OCI-LY7 (cell line): ENCODE results near the gene OR2A5. TPM values are rescaled to one million over a fixed set of nuclear protein-coding genes. Genes with fewer than 3 reads are reported as not detected.

Experiments
- BruUV-seq: library from RNA; stranded (reverse); fragments of 400-500 nt; replicated peaks from 2 replicates; lab custom pipeline; 2021; lab: Mats Ljungman, UMichigan
- CTCF ChIA-PET: fragments of 300-600 bp; sonication (Branson Sonifier 250); formaldehyde crosslinking; loops from one replicate; lab custom pipeline; 2022; ENCODE audit warnings: antibody characterized with exemption; ENCODE audit not compliant: unreplicated experiment; lab: Charles Lee
- POLR2A ChIA-PET: fragments of 300-600 bp; sonication (Branson Sonifier 250); formaldehyde crosslinking; loops from one replicate; lab custom pipeline; 2022; ENCODE audit warnings: antibody characterized with exemption; lab: Charles Lee
- DNase-seq: peaks from one replicate; pipeline ENCODE4 v3.0.0-alpha.2; 2015; ENCODE audit warnings: low spot score
- H2AFZ ChIP-seq: fragments of 200-600 bp; sonication (generic), shearing (Covaris generic); 2 replicates; pipeline ENCODE4 v1.6.1; 2014; ENCODE audit warnings: mild to moderate bottlenecking, antibody characterized with exemption, low read length, moderate library complexity
- H3K27ac ChIP-seq: fragments of 200-600 bp; sonication (generic); 2 replicates; pipeline ENCODE4 v1.5.1; 2014; ENCODE audit warnings: mixed run types, low read depth, mild to moderate bottlenecking, moderate library complexity, low read length, inconsistent platforms; ENCODE audit not compliant: poor library complexity, severe bottlenecking
- H3K36me3 ChIP-seq: fragments of 200-600 bp; sonication (generic); 2 replicates; pipeline ENCODE4 v1.6.1; 2014; ENCODE audit warnings: mild to moderate bottlenecking, antibody characterized with exemption, low read length, moderate library complexity, mixed read lengths; ENCODE audit not compliant: insufficient read depth
- H3K4me1 ChIP-seq: fragments of 200-600 bp; sonication (generic); 2 replicates; pipeline ENCODE4 v1.5.1; 2014; ENCODE audit warnings: mild to moderate bottlenecking, low read length; ENCODE audit not compliant: insufficient read depth, poor library complexity, severe bottlenecking
- H3K4me2 ChIP-seq: fragments of 200-600 bp; sonication (generic); 2 replicates; pipeline ENCODE4 v1.6.1; 2014; ENCODE audit warnings: mild to moderate bottlenecking, low read length
- H3K4me3 ChIP-seq: fragments of 200-600 bp; sonication (generic); 2 replicates; pipeline ENCODE4 v1.5.1; 2014; ENCODE audit warnings: mild to moderate bottlenecking, low read depth, low read length; ENCODE audit not compliant: poor library complexity, severe bottlenecking
- H3K79me2 ChIP-seq: fragments of 200-600 bp; sonication (generic); 2 replicates; pipeline ENCODE4 v1.6.1; 2016; ENCODE audit warnings: low read depth, mild to moderate bottlenecking, low read length, moderate library complexity, mixed read lengths; ENCODE audit not compliant: insufficient read depth
- H3K9me2 ChIP-seq: fragments of 200-600 bp; sonication (generic); 2 replicates; pipeline ENCODE4 v1.6.1; 2016; ENCODE audit warnings: mild to moderate bottlenecking, low read length, mixed read lengths; ENCODE audit not compliant: insufficient read depth
- H3K9me3 ChIP-seq: fragments of 200-600 bp; sonication (generic); 2 replicates; pipeline ENCODE4 v1.6.1; 2014; ENCODE audit warnings: mild to moderate bottlenecking, mixed run types, low read length, mixed read lengths
- H4K20me1 ChIP-seq: fragments of 200-600 bp; sonication (generic); 2 replicates; pipeline ENCODE4 v1.6.1; 2014; ENCODE audit warnings: mild to moderate bottlenecking, antibody characterized with exemption, low read length, moderate library complexity, mixed read lengths; ENCODE audit not compliant: insufficient read depth
- EZH2phosphoT487 ChIP-seq: fragments of 200-600 bp; sonication (generic); IDR thresholded peaks from 2 replicates; pipeline ENCODE4 v1.6.1; 2018; ENCODE audit warnings: low read depth, borderline replicate concordance, mild to moderate bottlenecking, mixed run types, antibody characterized with exemption, low read length, moderate library complexity, mixed read lengths
- intact Hi-C: fragments of 100-400 bp; cut with micrococcal nuclease; formaldehyde crosslinking; loops from one replicate; pipeline ENCODE4 v1.10.0; 2022; ENCODE audit not compliant: unreplicated experiment
- total RNA-seq, 2 experiments: library from RNA; depleted of rRNA in 1 of 2; stranded (reverse); fragments of >200 nt in 1 of 2; shearing (Covaris generic) in 1 of 2; gene quantifications; 2 replicates each; pipeline ENCODE4 v1.2.3, GENCODE V29; 2014 to 2022
- TF ChIP-seq, protein P1 (sequence below): fragments of 200-600 bp; sonication (generic); conservative IDR thresholded peaks from 2 replicates; pipeline ENCODE4 v1.5.1; 2014; ENCODE audit warnings: mild to moderate bottlenecking, antibody characterized with exemption, low read length, moderate library complexity, mixed read lengths

The OR2A5 gene
- total RNA-seq, 2 experiments from 2014 or later = not detected

DNA sequence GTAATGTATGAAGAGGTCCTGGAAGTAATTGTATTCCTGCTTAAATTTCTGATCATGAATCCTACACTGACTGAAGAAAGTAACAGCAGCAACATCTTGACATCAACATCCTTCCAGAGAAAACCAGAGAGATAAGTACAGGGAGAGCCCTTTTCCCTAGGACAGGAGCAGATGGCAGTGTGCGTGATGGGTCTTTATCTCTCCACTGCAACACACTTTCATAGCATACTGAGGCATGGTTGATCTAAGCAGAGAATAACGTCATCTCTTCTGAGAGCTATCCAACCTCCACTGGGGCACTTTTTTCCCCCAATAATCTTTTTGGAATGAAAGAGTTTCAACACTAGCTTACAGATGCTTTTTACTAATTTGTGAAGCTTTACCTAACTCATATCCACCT, 21.2 kb downstream of the OR2A5 start:
- Histone ChIP-seq H3K4me2 (no peak overlapping the region), H3K79me2 (no peaks in the 10 kb centered on the region), H3K9me2 (no peaks in the 10 kb centered on the region), H2AFZ (no peak overlapping the region), H4K20me1 (no peaks in the 10 kb centered on the region), H3K4me3 (no peak overlapping the region), H3K9me3 (no peaks in the 10 kb centered on the region), H3K27ac (no peak overlapping the region), H3K4me1 (no peaks in the 10 kb centered on the region), H3K36me3 (no peaks in the 10 kb centered on the region)
- ChIA-PET POLR2A (interaction anchor here (1.4 kb wide), 1 partner anchor 58 kb away, joined by 3 read pairs; no protein-coding TSS in a partner anchor), CTCF (no interaction called here)
- intact Hi-C loops = no loop called here
- no peak for TF ChIP-seq EZH2phosphoT487
- TF ChIP-seq, protein P1, sequence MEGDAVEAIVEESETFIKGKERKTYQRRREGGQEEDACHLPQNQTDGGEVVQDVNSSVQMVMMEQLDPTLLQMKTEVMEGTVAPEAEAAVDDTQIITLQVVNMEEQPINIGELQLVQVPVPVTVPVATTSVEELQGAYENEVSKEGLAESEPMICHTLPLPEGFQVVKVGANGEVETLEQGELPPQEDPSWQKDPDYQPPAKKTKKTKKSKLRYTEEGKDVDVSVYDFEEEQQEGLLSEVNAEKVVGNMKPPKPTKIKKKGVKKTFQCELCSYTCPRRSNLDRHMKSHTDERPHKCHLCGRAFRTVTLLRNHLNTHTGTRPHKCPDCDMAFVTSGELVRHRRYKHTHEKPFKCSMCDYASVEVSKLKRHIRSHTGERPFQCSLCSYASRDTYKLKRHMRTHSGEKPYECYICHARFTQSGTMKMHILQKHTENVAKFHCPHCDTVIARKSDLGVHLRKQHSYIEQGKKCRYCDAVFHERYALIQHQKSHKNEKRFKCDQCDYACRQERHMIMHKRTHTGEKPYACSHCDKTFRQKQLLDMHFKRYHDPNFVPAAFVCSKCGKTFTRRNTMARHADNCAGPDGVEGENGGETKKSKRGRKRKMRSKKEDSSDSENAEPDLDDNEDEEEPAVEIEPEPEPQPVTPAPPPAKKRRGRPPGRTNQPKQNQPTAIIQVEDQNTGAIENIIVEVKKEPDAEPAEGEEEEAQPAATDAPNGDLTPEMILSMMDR = no peak
- DNase-seq = no peak
- BruUV-seq = no TSS peak

DNA sequence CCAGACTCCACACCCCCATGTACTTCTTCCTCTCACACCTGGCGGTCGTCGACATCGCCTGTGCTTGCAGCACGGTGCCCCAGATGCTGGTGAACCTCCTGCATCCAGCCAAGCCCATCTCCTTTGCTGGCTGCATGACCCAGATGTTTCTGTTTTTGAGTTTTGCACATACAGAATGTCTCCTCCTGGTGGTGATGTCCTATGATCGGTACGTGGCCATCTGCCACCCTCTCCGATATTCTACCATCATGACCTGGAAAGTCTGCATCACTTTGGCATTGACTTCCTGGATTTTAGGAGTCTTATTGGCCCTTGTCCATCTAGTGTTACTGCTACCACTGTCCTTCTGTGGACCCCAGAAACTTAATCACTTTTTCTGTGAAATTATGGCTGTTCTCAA, 25.6 kb downstream of the OR2A5 start:
- DNase-seq = no peak
- no TSS peak for BruUV-seq
- H3K4me3 ChIP-seq = no peak overlapping the region
- intact Hi-C loops = no loop called here
- TF ChIP-seq, protein P1 = no peak
- TF ChIP-seq EZH2phosphoT487 = no peak
- no peak overlapping the region for H3K27ac ChIP-seq
- no peaks in the 10 kb centered on the region for H3K9me2 ChIP-seq
- no peaks in the 10 kb centered on the region for H4K20me1 ChIP-seq
- H2AFZ ChIP-seq = no peak overlapping the region
- no peak overlapping the region for H3K4me2 ChIP-seq
- no peaks in the 10 kb centered on the region for H3K9me3 ChIP-seq
- H3K36me3 ChIP-seq = no peaks in the 10 kb centered on the region
- ChIA-PET CTCF (no interaction called here), POLR2A (no interaction called here)
- H3K79me2 ChIP-seq = no peaks in the 10 kb centered on the region
- H3K4me1 ChIP-seq = no peaks in the 10 kb centered on the region

GRCh38 chr7:144085978-144086377, 37.2 kb downstream of the OR2A5 start, which contains the start of gene OR2A12:
Gene OR2A12 (plus strand): TSS chr7:144086278. CDS start chr7:144095108, 8,830 bp downstream.
- TF ChIP-seq, protein P1 = no peak
- no peak for TF ChIP-seq EZH2phosphoT487
- intact Hi-C loops = no loop called here
- no TSS peak for BruUV-seq
- ChIA-PET POLR2A (no interaction called here), CTCF (no interaction called here)
- no peak within 1 kb of the TSS for H2AFZ ChIP-seq
- no peak within 1 kb of the TSS for H3K4me2 ChIP-seq
- H3K79me2 ChIP-seq = no peaks in the 10 kb centered on the region
- DNase-seq = no peak
- H3K27ac ChIP-seq = no peak within 1 kb of the TSS
- no peaks in the 10 kb centered on the region for H4K20me1 ChIP-seq
- no peaks in the 10 kb centered on the region for H3K9me2 ChIP-seq
- H3K4me1 ChIP-seq = no peaks in the 10 kb centered on the region
- H3K9me3 ChIP-seq = no peaks in the 10 kb centered on the region
- H3K36me3 ChIP-seq = no peaks in the 10 kb centered on the region
- H3K4me3 ChIP-seq = no peak within 1 kb of the TSS
